D721Med (cell line): Measurements from ENCODE around the gene MMS19.

Source experiments
- DNase-seq: peaks from one replicate; pipeline ENCODE4 v3.0.0; 2011; ENCODE audit warnings: low spot score; ENCODE audit not compliant: insufficient read length
- FAIRE-seq: peaks from 2 replicates; lab custom pipeline; 2011; peaks lifted over from hg19 to GRCh38; lab: Jason Lieb, UNC
- CTCF ChIP-seq: IDR thresholded peaks from 2 replicates; pipeline ENCODE4 v1.5.1; 2012; ENCODE audit warnings: mild to moderate bottlenecking, control low read depth; ENCODE audit not compliant: insufficient read depth; ENCODE audit errors: missing control alignments

Gene MMS19

GRCh38 chr10:97540669-97541500 is 42.7 kb upstream of the MMS19 start:
- DNase-seq (no peak), FAIRE-seq (no peak)
- TF ChIP-seq CTCF, result no peak

- no peak for FAIRE-seq
These were observed 41.4 kb upstream of the MMS19 start for GRCh38 chr10:97539523-97540200.

GRCh38 chr10:97538839-97539238 is 40.6 kb upstream of the MMS19 start:
- no peak for TF ChIP-seq CTCF
- no peak for DNase-seq
- FAIRE-seq, result no peak

More at GRCh38 chr10:97539523-97540200, 41.4 kb upstream of the MMS19 start:
- no peak for DNase-seq
- TF ChIP-seq CTCF, result no peak

GRCh38 chr10:97538411-97538810 is 40.2 kb upstream of the MMS19 start:
- DNase-seq (no peak), FAIRE-seq (no peak)
- no peak for TF ChIP-seq CTCF

GRCh38 chr10:97537186-97537869 is 39.1 kb upstream of the MMS19 start:
- TF ChIP-seq CTCF, result no peak
- DNase-seq (no peak), FAIRE-seq (no peak)

GRCh38 chr10:97534746-97535367 is 36.6 kb upstream of the MMS19 start:
- no peak for DNase-seq
- TF ChIP-seq CTCF, result peak; percentile 55
- FAIRE-seq, result no peak
